Right lobe of liver (tissue), 4 donors: ENCODE results near the gene FADS6.

ENCODE experiments used
- POLR2A ChIP-seq: fragments of 450-650 bp; IDR thresholded peaks from one replicate; pipeline ENCODE4 v1.6.1; 2017; ENCODE audit warnings: antibody characterized with exemption, mild to moderate bottlenecking
- TF ChIP-seq, protein P1 (sequence below), 4 donors: fragments of 200-600 bp in 3 of 4; fragments of 450-650 bp in 1 of 4; IDR thresholded peaks; one replicate each; pipeline versions ENCODE4 v1.5.1 to v1.8.0; 2016 to 2022; ENCODE audit warnings: antibody characterized with exemption in 4 of 4, mild to moderate bottlenecking in 2 of 4
- donor health status: DM: no; HTN: no; CAD: no.
- donor health status: DM: no; HTN: no; CAD: no.
- donor health status: DM: no; HTN: yes; CAD: no.

DNA sequence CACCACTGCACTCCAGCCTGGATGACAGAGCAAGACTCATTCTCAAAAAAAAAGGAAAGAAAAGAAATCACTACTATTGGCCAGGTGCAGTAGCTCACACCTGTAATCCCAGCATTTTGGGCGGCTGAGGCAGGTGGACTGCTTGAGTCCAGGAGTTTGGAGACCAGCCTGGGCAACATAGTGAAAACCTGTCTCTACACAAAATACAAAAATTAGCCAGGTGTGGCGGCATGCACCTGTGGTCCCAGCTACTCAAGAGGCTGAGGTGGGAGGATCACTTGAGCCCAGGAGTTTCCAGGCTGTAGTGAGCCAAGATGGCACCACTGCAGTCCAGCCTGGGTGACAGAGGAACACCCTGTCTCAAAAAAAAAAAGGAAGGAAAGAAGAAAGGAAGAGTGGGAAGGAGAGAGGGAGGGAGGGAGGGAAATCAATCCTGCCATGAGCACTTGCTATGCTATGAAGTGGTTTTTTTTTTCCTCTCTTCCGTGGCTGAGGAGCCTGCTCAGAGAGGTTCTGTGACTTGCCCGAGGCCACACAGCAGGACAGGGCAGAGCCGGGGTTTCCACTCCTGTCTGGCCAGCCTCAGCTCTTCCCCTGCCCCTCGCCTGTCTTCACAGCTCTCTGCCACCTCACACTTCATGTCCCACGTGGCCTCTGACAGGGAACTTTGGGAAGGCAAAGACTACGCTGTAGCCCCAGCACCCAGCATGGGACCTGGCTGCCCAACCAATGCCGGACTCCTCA is 44.6 kb downstream of the FADS6 start:
- TF ChIP-seq, protein P1, sequence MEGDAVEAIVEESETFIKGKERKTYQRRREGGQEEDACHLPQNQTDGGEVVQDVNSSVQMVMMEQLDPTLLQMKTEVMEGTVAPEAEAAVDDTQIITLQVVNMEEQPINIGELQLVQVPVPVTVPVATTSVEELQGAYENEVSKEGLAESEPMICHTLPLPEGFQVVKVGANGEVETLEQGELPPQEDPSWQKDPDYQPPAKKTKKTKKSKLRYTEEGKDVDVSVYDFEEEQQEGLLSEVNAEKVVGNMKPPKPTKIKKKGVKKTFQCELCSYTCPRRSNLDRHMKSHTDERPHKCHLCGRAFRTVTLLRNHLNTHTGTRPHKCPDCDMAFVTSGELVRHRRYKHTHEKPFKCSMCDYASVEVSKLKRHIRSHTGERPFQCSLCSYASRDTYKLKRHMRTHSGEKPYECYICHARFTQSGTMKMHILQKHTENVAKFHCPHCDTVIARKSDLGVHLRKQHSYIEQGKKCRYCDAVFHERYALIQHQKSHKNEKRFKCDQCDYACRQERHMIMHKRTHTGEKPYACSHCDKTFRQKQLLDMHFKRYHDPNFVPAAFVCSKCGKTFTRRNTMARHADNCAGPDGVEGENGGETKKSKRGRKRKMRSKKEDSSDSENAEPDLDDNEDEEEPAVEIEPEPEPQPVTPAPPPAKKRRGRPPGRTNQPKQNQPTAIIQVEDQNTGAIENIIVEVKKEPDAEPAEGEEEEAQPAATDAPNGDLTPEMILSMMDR (IDR thresholded peaks at IDR 0.05) = no peak
- no peak for TF ChIP-seq POLR2A
